HEK293 (cell line): ENCODE measurements around the gene TK2.

Source experiments
- CTCF ChIA-PET: fragments of 350-600 bp; formaldehyde crosslinking; extraction: SDS; loops from one replicate; lab custom pipeline; 2021; ENCODE audit warnings: antibody characterized with exemption; lab: Yijun Ruan, JAX
- POLR2A ChIA-PET: fragments of 300-600 bp; formaldehyde crosslinking; extraction: SDS; loops from one replicate; lab custom pipeline; 2020; ENCODE audit warnings: antibody characterized with exemption, inconsistent platforms; lab: Yijun Ruan, JAX
- H3K27ac ChIP-seq: fragments of 200-500 bp; sonication (Bioruptor generic); 2 replicates; pipeline ENCODE4 v1.5.1; 2014; ENCODE audit warnings: low read depth, low read length, control low read depth, inconsistent platforms; ENCODE audit errors: extremely low read depth
- H3K36me3 ChIP-seq, 2 experiments: fragments of 200-500 bp in 1 of 2; sonication (Bioruptor generic) in 1 of 2; 1 replicate in 1 of 2; 2 replicates in 1 of 2; pipeline ENCODE4 v1.5.1; 2014 to 2017; ENCODE audit warnings: inconsistent platforms in 2 of 2, low read length in 2 of 2; ENCODE audit not compliant: control insufficient read depth in 2 of 2, insufficient read depth in 1 of 2
- H3K4me1 ChIP-seq: fragments of 200-500 bp; sonication (Bioruptor generic); 2 replicates; pipeline ENCODE4 v1.5.1; 2014; ENCODE audit warnings: mild to moderate bottlenecking, low read length, inconsistent platforms; ENCODE audit not compliant: control insufficient read depth, insufficient read depth
- H3K4me3 ChIP-seq: 2 replicates; pipeline ENCODE4 v1.5.1; 2011; ENCODE audit warnings: low read depth, mild to moderate bottlenecking, control low read depth, low read length, moderate library complexity
- H3K9me3 ChIP-seq: fragments of 200-500 bp; sonication (Bioruptor generic); 2 replicates; pipeline ENCODE4 v1.5.1; 2014; ENCODE audit warnings: low read depth, low read length, inconsistent platforms; ENCODE audit not compliant: control insufficient read depth, insufficient read depth
- REPIN1 ChIP-seq: fragments of 450-650 bp; formaldehyde crosslinking; IDR thresholded peaks from 2 replicates; pipeline ENCODE4 v1.5.1; 2017; ENCODE audit warnings: missing biosample characterization, missing genetic modification characterization, low read depth
- SETDB1 ChIP-seq: IDR thresholded peaks from one replicate; pipeline ENCODE4 v1.6.1; 2017; ENCODE audit warnings: mild to moderate bottlenecking, low read length, moderate library complexity, mixed read lengths; ENCODE audit not compliant: insufficient read length
- SP7 ChIP-seq: fragments of 450-650 bp; formaldehyde crosslinking; IDR thresholded peaks from 2 replicates; pipeline ENCODE4 v1.5.1; 2016; ENCODE audit warnings: missing biosample characterization, missing genetic modification characterization
- ZFP3 ChIP-seq: fragments of 450-650 bp; formaldehyde crosslinking; IDR thresholded peaks from 2 replicates; pipeline ENCODE4 v1.5.1; 2016; ENCODE audit warnings: low read depth, missing biosample characterization, missing genetic modification characterization
- ZNF132 ChIP-seq: fragments of 450-650 bp; formaldehyde crosslinking; IDR thresholded peaks from 2 replicates; pipeline ENCODE4 v1.5.1; 2017; ENCODE audit warnings: missing biosample characterization, missing genetic modification characterization, borderline replicate concordance
- ZNF155 ChIP-seq: fragments of 450-650 bp; formaldehyde crosslinking; IDR thresholded peaks from 2 replicates; pipeline ENCODE4 v1.5.1; 2016; ENCODE audit warnings: missing biosample characterization, missing genetic modification characterization
- ZNF239 ChIP-seq: fragments of 450-650 bp; formaldehyde crosslinking; IDR thresholded peaks from 2 replicates; pipeline ENCODE4 v1.5.1; 2016; ENCODE audit warnings: missing biosample characterization, missing genetic modification characterization
- ZNF24 ChIP-seq: fragments of 450-650 bp; formaldehyde crosslinking; IDR thresholded peaks from 2 replicates; pipeline ENCODE4 v1.5.1; 2016; ENCODE audit warnings: missing biosample characterization, missing genetic modification characterization
- ZNF426 ChIP-seq: fragments of 450-650 bp; formaldehyde crosslinking; IDR thresholded peaks from 2 replicates; pipeline ENCODE4 v1.5.1; 2017; ENCODE audit warnings: missing biosample characterization, missing genetic modification characterization, mild to moderate bottlenecking, inconsistent platforms, moderate library complexity
- ZNF555 ChIP-seq: fragments of 450-650 bp; formaldehyde crosslinking; conservative IDR thresholded peaks from 2 replicates; pipeline ENCODE4 v1.5.1; 2017; ENCODE audit warnings: missing biosample characterization, mild to moderate bottlenecking, missing genetic modification characterization, inconsistent platforms
- ZNF621 ChIP-seq: fragments of 450-650 bp; formaldehyde crosslinking; IDR thresholded peaks from 2 replicates; pipeline ENCODE4 v1.5.1; 2017; ENCODE audit warnings: missing biosample characterization, missing genetic modification characterization
- ZNF670 ChIP-seq: fragments of 450-650 bp; formaldehyde crosslinking; IDR thresholded peaks from 2 replicates; pipeline ENCODE4 v1.5.1; 2016; ENCODE audit warnings: missing biosample characterization, missing genetic modification characterization, low read depth
- ZNF701 ChIP-seq: fragments of 450-650 bp; formaldehyde crosslinking; IDR thresholded peaks from 2 replicates; pipeline ENCODE4 v1.5.1; 2016; ENCODE audit warnings: missing biosample characterization, missing genetic modification characterization
- ZNF76 ChIP-seq: fragments of 450-650 bp; formaldehyde crosslinking; IDR thresholded peaks from 2 replicates; pipeline ENCODE4; 2016; ENCODE audit warnings: low read depth, missing biosample characterization, missing genetic modification characterization, borderline replicate concordance
- TF ChIP-seq, protein P1 (sequence below): fragments of 450-650 bp; IDR thresholded peaks from 2 replicates; pipeline ENCODE4 v1.5.1; 2018; ENCODE audit warnings: missing biosample characterization, missing genetic modification characterization
- TF ChIP-seq, protein P2 (sequence below): fragments of 450-650 bp; formaldehyde crosslinking; IDR thresholded peaks from 2 replicates; pipeline ENCODE4 v1.5.1; 2016; ENCODE audit warnings: missing biosample characterization, missing genetic modification characterization
- TF ChIP-seq, protein P3 (sequence below): sonication (generic); formaldehyde crosslinking; IDR thresholded peaks from 2 replicates; pipeline ENCODE4 v1.8.1; 2022; ENCODE audit warnings: mild to moderate bottlenecking, moderate library complexity, missing genetic modification reagents
- TF ChIP-seq, protein P4 (sequence below): fragments of 450-650 bp; formaldehyde crosslinking; IDR thresholded peaks from 2 replicates; pipeline ENCODE4 v1.5.1; 2016; ENCODE audit warnings: missing biosample characterization, missing genetic modification characterization
- TF ChIP-seq, protein P5 (sequence below): fragments of 450-650 bp; formaldehyde crosslinking; IDR thresholded peaks from 2 replicates; pipeline ENCODE4 v1.5.1; 2017; ENCODE audit warnings: missing biosample characterization, missing genetic modification characterization

Gene TK2

DNA sequence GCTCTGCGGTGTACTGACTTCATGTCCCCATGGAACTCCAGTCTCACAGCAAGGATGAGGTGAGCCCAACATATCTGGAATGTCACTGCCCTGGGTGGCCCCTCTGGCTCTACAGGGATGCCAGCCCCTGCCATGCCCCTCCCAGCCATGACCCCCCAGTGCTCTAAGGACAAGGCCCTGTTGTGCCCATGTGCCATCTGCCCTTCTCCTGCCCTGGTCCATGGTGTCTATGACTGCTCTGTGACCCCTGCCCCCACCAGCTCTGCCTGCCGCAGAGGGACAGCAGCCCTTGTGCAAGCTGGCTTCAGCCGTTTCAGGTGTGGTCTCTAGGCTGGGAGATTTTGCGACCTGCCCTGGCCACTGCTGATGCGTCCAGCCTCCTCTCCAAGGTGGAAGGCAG lies 40.3 kb downstream of the TK2 start:
- no peaks in the 10 kb centered on the region for H3K4me1 ChIP-seq
- CTCF ChIA-PET, result interaction anchor here (0.6 to 1.5 kb wide), 3 partner anchors 42 to 188 kb away, joined by 3 to 6 read pairs (median 4); partner anchors contain the start of gene CKLF
- H3K9me3 ChIP-seq, result no peaks in the 10 kb centered on the region
- no peak overlapping the region for H3K4me3 ChIP-seq
- TF ChIP-seq, protein P1, sequence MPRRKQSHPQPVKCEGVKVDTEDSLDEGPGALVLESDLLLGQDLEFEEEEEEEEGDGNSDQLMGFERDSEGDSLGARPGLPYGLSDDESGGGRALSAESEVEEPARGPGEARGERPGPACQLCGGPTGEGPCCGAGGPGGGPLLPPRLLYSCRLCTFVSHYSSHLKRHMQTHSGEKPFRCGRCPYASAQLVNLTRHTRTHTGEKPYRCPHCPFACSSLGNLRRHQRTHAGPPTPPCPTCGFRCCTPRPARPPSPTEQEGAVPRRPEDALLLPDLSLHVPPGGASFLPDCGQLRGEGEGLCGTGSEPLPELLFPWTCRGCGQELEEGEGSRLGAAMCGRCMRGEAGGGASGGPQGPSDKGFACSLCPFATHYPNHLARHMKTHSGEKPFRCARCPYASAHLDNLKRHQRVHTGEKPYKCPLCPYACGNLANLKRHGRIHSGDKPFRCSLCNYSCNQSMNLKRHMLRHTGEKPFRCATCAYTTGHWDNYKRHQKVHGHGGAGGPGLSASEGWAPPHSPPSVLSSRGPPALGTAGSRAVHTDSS (tag by site-specific recombination), result no peak
- TF ChIP-seq ZNF76 (tag by site-specific recombination) (no peak), ZNF155 (tag by site-specific recombination) (no peak), ZNF24 (no peak), ZNF621 (tag by site-specific recombination) (no peak), ZFP3 (tag by site-specific recombination) (no peak), SETDB1 (no peak), ZNF670 (tag by site-specific recombination) (no peak), REPIN1 (tag by site-specific recombination) (no peak), ZNF701 (tag by site-specific recombination) (no peak), ZNF239 (tag by site-specific recombination) (no peak), ZNF132 (no peak), ZNF426 (no peak), SP7 (tag by site-specific recombination) (no peak), ZNF555 (tag by site-specific recombination) (no peak)
- TF ChIP-seq, protein P2, sequence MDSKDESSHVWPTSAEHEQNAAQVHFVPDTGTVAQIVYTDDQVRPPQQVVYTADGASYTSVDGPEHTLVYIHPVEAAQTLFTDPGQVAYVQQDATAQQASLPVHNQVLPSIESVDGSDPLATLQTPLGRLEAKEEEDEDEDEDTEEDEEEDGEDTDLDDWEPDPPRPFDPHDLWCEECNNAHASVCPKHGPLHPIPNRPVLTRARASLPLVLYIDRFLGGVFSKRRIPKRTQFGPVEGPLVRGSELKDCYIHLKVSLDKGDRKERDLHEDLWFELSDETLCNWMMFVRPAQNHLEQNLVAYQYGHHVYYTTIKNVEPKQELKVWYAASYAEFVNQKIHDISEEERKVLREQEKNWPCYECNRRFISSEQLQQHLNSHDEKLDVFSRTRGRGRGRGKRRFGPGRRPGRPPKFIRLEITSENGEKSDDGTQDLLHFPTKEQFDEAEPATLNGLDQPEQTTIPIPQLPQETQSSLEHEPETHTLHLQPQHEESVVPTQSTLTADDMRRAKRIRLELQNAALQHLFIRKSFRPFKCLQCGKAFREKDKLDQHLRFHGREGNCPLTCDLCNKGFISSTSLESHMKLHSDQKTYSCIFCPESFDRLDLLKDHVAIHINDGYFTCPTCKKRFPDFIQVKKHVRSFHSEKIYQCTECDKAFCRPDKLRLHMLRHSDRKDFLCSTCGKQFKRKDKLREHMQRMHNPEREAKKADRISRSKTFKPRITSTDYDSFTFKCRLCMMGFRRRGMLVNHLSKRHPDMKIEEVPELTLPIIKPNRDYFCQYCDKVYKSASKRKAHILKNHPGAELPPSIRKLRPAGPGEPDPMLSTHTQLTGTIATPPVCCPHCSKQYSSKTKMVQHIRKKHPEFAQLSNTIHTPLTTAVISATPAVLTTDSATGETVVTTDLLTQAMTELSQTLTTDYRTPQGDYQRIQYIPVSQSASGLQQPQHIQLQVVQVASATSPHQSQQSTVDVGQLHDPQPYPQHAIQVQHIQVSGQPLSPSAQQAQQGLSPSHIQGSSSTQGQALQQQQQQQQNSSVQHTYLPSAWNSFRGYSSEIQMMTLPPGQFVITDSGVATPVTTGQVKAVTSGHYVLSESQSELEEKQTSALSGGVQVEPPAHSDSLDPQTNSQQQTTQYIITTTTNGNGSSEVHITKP (tag by site-specific recombination), result no peak
- TF ChIP-seq, protein P3, sequence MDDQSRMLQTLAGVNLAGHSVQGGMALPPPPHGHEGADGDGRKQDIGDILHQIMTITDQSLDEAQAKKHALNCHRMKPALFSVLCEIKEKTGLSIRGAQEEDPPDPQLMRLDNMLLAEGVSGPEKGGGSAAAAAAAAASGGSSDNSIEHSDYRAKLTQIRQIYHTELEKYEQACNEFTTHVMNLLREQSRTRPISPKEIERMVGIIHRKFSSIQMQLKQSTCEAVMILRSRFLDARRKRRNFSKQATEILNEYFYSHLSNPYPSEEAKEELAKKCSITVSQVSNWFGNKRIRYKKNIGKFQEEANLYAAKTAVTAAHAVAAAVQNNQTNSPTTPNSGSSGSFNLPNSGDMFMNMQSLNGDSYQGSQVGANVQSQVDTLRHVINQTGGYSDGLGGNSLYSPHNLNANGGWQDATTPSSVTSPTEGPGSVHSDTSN (CRISPR knock-in tag), result no peak
- TF ChIP-seq, protein P4, sequence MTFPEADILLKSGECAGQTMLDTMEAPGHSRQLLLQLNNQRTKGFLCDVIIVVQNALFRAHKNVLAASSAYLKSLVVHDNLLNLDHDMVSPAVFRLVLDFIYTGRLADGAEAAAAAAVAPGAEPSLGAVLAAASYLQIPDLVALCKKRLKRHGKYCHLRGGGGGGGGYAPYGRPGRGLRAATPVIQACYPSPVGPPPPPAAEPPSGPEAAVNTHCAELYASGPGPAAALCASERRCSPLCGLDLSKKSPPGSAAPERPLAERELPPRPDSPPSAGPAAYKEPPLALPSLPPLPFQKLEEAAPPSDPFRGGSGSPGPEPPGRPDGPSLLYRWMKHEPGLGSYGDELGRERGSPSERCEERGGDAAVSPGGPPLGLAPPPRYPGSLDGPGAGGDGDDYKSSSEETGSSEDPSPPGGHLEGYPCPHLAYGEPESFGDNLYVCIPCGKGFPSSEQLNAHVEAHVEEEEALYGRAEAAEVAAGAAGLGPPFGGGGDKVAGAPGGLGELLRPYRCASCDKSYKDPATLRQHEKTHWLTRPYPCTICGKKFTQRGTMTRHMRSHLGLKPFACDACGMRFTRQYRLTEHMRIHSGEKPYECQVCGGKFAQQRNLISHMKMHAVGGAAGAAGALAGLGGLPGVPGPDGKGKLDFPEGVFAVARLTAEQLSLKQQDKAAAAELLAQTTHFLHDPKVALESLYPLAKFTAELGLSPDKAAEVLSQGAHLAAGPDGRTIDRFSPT (tag by site-specific recombination), result no peak
- TF ChIP-seq, protein P5, sequence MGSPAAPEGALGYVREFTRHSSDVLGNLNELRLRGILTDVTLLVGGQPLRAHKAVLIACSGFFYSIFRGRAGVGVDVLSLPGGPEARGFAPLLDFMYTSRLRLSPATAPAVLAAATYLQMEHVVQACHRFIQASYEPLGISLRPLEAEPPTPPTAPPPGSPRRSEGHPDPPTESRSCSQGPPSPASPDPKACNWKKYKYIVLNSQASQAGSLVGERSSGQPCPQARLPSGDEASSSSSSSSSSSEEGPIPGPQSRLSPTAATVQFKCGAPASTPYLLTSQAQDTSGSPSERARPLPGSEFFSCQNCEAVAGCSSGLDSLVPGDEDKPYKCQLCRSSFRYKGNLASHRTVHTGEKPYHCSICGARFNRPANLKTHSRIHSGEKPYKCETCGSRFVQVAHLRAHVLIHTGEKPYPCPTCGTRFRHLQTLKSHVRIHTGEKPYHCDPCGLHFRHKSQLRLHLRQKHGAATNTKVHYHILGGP (tag by site-specific recombination), result no peak
- no peak overlapping the region for H3K27ac ChIP-seq
- POLR2A ChIA-PET, result no interaction called here
- peaks cover 0 to 19% of the 10 kb centered on the region in 2 experiments; a peak in 1 of 3 replicates for H3K36me3 ChIP-seq
